Measurements from ENCODE around the gene TENM4. TPM values are rescaled to one million over a fixed set of nuclear protein-coding genes. Genes with fewer than 3 reads are reported as not detected.

TENM4 gene
- total RNA-seq, 1 donor from 2014 or later = 3.8 TPM

- Mint-ChIP-seq H3K36me3 (ENCODE audit: low read depth) (peaks cover 2% of the 10 kb centered on the region), H3K4me1 (ENCODE audit: low read depth) (peaks cover 24% of the 10 kb centered on the region), H3K9me3 (ENCODE audit: low read depth) (peaks cover 7% of the 10 kb centered on the region), H3K4me3 (ENCODE audit: unreplicated experiment) (no peak overlapping the region), H3K27ac (ENCODE audit: unreplicated experiment) (no peak overlapping the region), H3K27me3 (ENCODE audit: low read depth) (no peaks in the 10 kb centered on the region)
- DNase-seq (ENCODE audit: low spot score) = no peak
- no peak for TF ChIP-seq CTCF (IDR thresholded peaks at IDR 0.05)
Observed at GRCh38 chr11:79113054-79113690, 327.7 kb downstream of the TENM4 start.

DNA sequence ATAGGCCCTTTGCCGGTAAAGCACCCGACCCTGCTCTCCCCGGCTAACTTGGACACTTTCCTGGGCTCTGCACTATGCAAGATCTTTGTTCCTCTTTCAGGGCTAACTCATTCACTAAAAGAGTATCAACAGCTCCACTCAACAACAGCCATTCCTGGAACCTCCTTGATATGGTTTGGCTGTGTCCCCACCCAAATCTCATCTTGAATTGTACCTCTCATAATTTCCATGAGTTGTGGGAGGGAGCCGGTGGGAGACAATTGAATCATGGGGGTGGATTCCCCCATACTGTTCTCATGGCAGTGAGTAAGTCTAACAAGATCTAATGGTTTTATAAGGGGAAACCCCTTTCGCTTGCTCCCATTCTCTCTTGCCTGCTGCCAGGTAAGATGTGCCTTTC lies 330.0 kb downstream of the TENM4 start:
- H3K9me3 Mint-ChIP-seq (ENCODE audit: low read depth) = peaks cover 7% of the 10 kb centered on the region
- no peaks in the 10 kb centered on the region for H3K27me3 Mint-ChIP-seq (ENCODE audit: low read depth)
- H3K4me3 Mint-ChIP-seq (ENCODE audit: unreplicated experiment) = no peak overlapping the region
- DNase-seq (ENCODE audit: low spot score) = no peak
- TF ChIP-seq CTCF (IDR thresholded peaks at IDR 0.05) = no peak
- no peak overlapping the region for H3K27ac Mint-ChIP-seq (ENCODE audit: unreplicated experiment)
- peaks cover 24% of the 10 kb centered on the region for H3K4me1 Mint-ChIP-seq (ENCODE audit: low read depth)
- H3K36me3 Mint-ChIP-seq (ENCODE audit: low read depth) = peaks cover 2% of the 10 kb centered on the region

DNA sequence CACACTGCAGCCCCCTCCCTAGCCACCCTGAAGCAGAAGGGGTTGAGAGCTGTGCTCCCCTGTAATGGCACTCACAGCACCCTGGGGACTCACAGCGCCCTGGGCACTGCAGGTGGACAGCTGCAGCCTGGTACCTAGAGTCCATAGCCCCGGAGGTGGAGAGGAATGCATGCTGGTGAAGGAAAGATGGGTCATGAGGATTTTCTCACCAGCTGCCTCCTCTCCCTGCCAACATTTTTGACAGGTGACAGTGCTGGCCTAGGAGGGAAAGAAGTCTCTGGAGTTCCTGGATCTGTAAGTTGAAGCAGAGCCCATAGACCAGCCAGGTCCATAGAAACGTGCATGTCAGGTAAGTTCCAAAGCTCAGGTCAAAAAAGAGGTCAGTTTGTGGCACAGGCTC lies 330.5 kb downstream of the TENM4 start:
- H3K27ac Mint-ChIP-seq (ENCODE audit: unreplicated experiment) = no peak overlapping the region
- no peak for DNase-seq (ENCODE audit: low spot score)
- H3K27me3 Mint-ChIP-seq (ENCODE audit: low read depth) = no peaks in the 10 kb centered on the region
- peaks cover 24% of the 10 kb centered on the region for H3K4me1 Mint-ChIP-seq (ENCODE audit: low read depth)
- H3K9me3 Mint-ChIP-seq (ENCODE audit: low read depth) = peaks cover 5% of the 10 kb centered on the region
- TF ChIP-seq CTCF (IDR thresholded peaks at IDR 0.05) = no peak
- H3K4me3 Mint-ChIP-seq (ENCODE audit: unreplicated experiment) = no peak overlapping the region
- H3K36me3 Mint-ChIP-seq (ENCODE audit: low read depth) = peaks cover 2% of the 10 kb centered on the region

- no peak for TF ChIP-seq CTCF (IDR thresholded peaks at IDR 0.05)
- Mint-ChIP-seq H3K4me3 (ENCODE audit: unreplicated experiment) (no peak overlapping the region), H3K36me3 (ENCODE audit: low read depth) (no peaks in the 10 kb centered on the region), H3K9me3 (ENCODE audit: low read depth) (no peaks in the 10 kb centered on the region), H3K4me1 (ENCODE audit: low read depth) (peaks cover 20% of the 10 kb centered on the region), H3K27ac (ENCODE audit: unreplicated experiment) (no peak overlapping the region), H3K27me3 (ENCODE audit: low read depth) (no peaks in the 10 kb centered on the region)
- DNase-seq (ENCODE audit: low spot score) = no peak
Observed at GRCh38 chr11:79108851-79109250, 332.0 kb downstream of the TENM4 start.

DNA sequence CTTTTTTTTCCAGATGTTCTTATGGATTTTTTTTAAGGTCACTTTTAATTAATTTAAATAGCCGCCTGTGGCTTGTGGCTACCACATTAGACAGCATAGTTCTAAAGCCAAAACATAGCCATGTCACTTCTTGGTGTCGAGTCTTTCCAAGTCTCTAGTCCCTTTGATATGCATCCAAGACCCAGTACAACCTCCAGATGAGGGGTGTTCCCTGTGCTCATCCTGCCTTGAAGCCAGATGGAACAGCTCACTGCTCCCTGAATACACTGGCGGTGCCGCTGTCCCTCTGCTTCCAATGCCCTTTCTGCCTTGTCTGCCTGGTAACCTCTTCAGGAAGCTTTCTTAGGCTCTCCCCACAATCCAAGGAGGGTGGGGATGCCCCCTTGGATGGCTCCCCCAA lies 338.0 kb downstream of the TENM4 start:
- no peak for TF ChIP-seq CTCF (IDR thresholded peaks at IDR 0.05)
- peaks cover 19% of the 10 kb centered on the region for H3K4me1 Mint-ChIP-seq (ENCODE audit: low read depth)
- no peak overlapping the region for H3K4me3 Mint-ChIP-seq (ENCODE audit: unreplicated experiment)
- H3K9me3 Mint-ChIP-seq (ENCODE audit: low read depth) = no peaks in the 10 kb centered on the region
- no peak overlapping the region for H3K27ac Mint-ChIP-seq (ENCODE audit: unreplicated experiment)
- H3K36me3 Mint-ChIP-seq (ENCODE audit: low read depth) = no peaks in the 10 kb centered on the region
- no peaks in the 10 kb centered on the region for H3K27me3 Mint-ChIP-seq (ENCODE audit: low read depth)
- no peak for DNase-seq (ENCODE audit: low spot score)

Data from chondrocyte (in vitro differentiated cells).